ENCODE data around the gene UBQLNL.

UBQLNL gene

GRCh38 chr11:5507177-5507932 lies 9.1 kb downstream of the UBQLNL start:
- no peak for DNase-seq (ENCODE audit: low spot score)

GRCh38 chr11:5505363-5506048 lies 11.0 kb downstream of the UBQLNL start:
- no peak for DNase-seq (ENCODE audit: low spot score)

- DNase-seq (ENCODE audit: low spot score) = no peak
These were observed 12.0 kb downstream of the UBQLNL start for GRCh38 chr11:5504403-5504921.

- DNase-seq (ENCODE audit: low spot score) = no peak
These were observed 16.1 kb downstream of the UBQLNL start for GRCh38 chr11:5500393-5500801.

GRCh38 chr11:5499671-5500070 lies 16.8 kb downstream of the UBQLNL start:
- DNase-seq (ENCODE audit: low spot score) = no peak

- no peak for DNase-seq (ENCODE audit: low spot score)
These were observed 26.7 kb downstream of the UBQLNL start for GRCh38 chr11:5489576-5490357.

- DNase-seq (ENCODE audit: low spot score) = no peak
These were observed 27.6 kb downstream of the UBQLNL start for GRCh38 chr11:5488798-5489399.

- no peak for DNase-seq (ENCODE audit: low spot score)
These were observed 28.1 kb downstream of the UBQLNL start, which contains the start of gene OR52D1 for GRCh38 chr11:5488385-5488784. Gene OR52D1, plus strand, starts transcription at chr11:5488685. Its CDS starts 22 bp downstream, at chr11:5488707.

GRCh38 chr11:5486421-5486820 lies 30.1 kb downstream of the UBQLNL start:
- DNase-seq (ENCODE audit: low spot score) = no peak

- no peak for DNase-seq (ENCODE audit: low spot score)
These were observed 30.5 kb downstream of the UBQLNL start for GRCh38 chr11:5486003-5486402.

GRCh38 chr11:5476186-5476819 lies 40.2 kb downstream of the UBQLNL start:
- peak; percentile 47 for DNase-seq (ENCODE audit: low spot score)

- DNase-seq (ENCODE audit: low spot score) = no peak
These were observed 42.6 kb downstream of the UBQLNL start for GRCh38 chr11:5473921-5474320.

GRCh38 chr11:5467527-5467926 lies 49.0 kb downstream of the UBQLNL start:
- DNase-seq (ENCODE audit: low spot score) = no peak

Data from LoVo (cell line).